Activated CD4-positive, alpha-beta T cell treated with anti-CD3 and anti-CD28 coated beads for 48 hours (primary cell): ENCODE measurements around the gene ZBTB38.

Experiments
- DNase-seq: peaks from one replicate; pipeline ENCODE4 v3.0.0-alpha.2; 2020

ZBTB38 gene

DNA sequence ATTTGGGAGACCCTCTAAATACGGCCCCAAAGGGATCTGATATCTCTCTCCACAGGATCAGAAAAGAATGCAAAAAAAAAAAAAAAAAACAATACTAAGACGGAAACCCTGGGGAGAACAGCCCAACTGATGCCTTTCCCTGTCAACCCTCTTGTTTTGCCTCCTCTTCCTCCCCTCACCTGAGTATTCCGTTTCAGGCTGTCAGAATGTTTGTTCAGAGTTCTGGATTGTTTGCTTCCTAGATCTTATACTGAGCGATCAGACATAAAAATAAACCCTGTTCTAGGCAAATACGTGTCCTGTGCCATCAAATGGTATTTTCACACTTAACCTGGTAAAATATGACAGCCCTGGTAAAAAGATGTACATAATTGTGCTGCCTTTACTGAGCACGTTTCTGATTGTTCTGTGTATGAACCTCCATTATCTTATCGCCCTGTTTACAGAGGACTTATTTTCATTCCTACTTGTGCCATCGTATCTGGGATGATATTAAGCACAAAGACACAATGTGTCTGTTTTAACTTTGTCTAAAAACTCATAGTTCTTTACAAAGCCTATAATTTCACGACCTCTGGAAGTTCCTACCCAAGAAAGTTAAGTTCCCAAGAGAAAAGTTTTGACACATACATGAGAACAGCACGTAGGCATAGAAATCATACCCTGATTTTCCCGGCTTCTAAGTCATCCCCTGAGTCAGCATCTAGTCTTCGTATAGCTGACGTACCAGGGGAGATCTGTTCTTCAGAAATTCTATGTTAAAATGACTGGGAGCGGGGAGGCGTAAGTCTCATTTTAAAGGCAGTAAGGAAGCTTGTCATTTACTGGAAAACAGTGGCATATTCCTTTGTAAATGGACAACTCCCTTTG, 856 bp downstream of the ZBTB38 start:
- DNase-seq = no peak

DNA sequence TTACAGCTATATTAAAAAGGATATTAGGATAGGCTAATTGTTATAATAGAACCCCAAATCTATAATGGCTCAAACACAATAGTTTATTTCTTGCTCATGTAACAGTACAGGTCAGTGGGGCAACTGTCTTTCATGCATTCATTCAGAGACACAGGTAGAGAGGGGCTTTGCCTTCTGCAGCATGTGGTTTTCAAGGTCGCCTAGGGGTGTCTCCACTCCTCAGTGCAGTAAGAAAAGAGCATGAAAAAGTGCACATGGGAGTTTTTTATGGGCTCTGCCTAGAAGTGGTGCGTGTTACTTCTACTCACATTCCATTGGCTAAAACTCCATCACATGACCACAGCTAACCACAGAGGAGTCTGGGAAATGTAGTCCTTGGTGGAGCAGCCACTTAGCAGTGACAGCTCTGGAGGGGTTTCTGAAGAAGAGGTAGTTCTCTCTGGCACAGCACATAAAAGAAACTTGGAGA, 1.8 kb downstream of the ZBTB38 start:
- DNase-seq = peak; percentile 61

DNA sequence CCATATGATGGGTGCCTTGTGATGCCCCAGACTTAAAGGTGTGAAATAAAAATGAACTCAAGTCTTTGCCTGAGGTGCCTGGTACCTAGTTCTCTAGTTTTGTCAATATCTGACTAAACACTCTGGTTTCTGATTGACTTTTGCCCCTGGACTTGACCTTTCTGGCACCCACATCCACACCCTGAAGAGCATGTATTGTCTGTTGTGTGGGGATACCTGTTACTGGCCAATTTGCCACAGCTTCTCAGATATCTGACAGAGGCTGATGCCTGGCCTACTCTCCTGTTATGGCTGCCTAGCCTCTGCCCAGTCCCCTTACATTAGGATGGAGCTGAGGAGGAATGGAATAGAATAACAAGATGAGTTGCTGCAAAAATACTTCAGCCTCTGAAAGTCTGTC, 3.6 kb downstream of the ZBTB38 start:
- no peak for DNase-seq

DNA sequence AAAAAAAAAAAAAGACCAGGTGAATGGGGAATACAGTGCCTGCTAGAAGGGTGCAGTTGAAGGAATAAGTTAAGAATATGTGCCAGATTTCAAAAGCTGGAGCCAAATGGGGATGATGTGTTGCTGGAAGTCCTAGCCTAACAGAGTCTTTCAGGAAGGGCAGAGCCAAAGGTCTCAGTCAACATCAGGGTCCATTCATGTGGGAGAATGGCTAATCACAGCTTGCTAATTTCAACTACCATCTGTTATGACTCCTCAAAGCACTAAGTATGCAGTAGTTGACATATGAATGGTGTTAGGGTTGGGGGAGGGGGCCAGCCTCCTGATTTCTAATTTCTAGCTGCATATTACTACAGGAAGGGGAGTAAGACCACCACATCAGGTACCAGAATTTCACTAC, 4.4 kb downstream of the ZBTB38 start:
- DNase-seq = no peak

DNA sequence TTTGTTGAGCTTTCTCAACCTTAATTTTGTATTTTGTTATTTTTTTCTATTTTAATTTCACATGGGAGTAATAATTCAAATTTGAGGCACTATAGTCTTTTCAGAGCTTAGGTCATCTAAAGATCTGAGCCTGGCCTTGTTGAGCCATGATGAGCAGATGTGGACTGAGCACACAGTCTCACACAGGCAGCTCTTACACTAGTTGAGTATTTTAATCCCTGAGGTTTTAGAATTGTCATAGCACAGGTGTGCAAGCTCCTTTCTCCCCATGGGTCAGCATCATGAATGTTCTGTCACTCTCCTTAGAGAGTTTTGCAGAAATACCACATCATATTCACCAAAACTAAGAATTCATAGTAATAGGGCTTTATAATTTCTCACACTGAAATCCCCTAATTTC, 4.9 kb downstream of the ZBTB38 start:
- no peak for DNase-seq

- no peak for DNase-seq
Measured at GRCh38 chr3:141373768-141374526, 5.6 kb downstream of the ZBTB38 start.

DNA sequence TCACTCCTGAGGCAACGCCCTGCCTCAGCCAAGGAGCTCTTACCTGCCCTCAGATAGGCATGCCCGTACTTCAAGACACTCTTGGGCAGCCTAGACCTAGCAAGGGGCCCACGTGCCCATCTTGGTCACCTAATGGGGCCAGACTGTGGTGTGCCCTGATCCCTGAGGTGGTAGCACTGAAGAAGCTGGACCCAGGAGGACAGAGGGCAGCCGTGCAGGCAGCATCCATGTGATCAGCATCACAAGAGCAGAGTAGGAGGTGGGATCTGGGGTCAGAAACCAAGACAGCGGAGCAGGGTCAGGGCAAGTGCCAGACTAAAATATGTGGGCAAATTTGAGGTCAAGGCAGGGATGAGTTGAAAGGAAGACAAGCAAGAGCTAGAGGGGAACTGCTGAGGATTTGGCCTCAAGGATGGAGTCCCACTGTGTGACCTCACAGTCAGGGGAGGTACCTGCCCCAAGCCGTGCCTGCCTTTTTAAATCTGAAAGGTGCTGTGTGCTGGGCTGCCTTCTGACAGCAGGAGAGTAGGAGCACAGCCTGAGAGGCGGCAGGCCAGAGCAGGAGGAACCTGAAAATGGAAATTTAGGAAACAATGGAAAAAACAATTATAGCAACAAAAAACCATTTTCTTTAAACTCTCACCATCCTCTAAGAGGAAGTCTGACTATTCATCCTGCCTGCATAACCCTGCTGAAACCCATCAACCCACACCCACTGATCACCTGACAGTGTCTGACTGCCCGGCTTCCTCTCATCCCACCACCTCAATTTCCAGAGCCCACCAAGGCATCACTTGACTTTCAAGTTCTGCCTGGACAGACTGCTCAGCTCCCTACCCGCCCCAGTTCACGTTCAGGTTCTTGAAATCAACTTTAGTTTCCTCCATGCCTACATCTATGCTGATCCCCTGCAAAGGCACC, 7.3 kb downstream of the ZBTB38 start:
- DNase-seq = no peak

- no peak for DNase-seq
Measured at GRCh38 chr3:141377377-141377776, 9.1 kb downstream of the ZBTB38 start.

DNA sequence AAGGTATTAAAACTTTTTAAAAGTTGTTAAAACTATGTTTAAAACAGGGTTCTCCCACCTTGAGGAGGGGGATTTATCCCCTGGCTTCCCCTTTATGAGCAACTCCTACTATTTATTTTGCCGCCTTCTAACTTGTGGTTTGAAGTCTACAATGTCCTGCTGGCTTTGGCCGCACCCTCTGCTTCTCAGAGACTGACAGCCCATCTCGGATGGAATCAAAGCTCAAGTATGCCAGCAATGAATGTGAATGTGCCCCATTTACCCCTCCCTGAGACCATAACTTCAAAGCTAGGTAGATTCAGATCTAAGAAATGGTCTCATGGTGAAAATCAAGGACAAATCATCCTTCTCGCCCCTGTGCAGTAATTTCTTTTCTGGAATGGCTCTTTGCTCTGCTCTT, 10.3 kb downstream of the ZBTB38 start:
- DNase-seq = no peak

DNA sequence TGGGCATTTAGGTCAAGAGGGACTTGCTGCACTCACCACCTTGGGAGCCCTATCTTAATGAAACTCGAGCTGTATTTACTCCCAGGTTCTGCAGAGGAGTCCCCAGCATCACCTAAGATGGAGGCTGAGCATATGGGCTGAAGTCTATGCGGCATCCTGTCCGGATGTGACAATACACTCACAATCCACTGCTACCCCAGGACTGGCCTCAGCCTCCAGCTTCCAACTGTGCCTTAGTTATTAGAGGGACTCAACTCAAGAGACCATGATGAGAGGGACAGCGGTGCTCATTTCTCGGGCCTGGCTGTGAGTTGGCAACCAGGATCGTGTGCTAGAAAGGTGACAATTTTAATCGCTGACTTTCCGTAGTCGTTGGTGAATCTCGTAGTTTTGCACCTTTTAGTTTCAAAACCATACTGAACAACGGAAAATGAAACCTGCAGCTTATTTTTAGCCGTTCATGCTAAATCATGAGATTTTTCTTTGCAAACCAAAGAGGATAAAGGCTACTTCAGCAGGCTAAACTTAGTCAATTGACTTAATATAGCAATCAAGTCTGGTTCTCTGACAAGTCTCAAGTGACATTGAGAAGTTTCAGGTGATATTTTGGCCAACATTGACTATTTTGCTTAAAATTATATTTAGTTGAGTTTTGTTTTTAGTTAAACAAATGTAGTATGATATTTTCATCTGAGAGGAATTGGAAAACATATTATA, 11.1 kb downstream of the ZBTB38 start:
- DNase-seq = peak; percentile 34

DNA sequence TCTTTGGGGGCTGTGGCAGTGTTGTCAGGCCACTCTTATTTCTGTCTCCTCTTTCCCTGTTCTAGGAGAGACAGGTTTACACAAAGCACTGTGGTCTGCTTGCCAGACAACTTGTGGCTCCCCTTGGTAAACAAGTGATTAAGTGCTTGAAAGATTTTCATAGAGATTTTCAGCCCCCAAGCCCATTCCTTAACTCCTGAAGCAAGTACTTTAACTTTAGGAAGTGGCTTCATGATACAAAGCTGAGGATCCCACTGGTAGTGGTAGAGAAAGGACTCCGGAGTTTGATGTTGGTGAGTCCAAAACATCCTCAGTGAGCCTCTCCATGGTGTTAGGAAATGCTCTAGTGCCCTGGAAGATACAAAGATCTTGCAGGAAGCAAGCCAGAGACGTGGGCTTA, 12.0 kb downstream of the ZBTB38 start:
- no peak for DNase-seq

DNA sequence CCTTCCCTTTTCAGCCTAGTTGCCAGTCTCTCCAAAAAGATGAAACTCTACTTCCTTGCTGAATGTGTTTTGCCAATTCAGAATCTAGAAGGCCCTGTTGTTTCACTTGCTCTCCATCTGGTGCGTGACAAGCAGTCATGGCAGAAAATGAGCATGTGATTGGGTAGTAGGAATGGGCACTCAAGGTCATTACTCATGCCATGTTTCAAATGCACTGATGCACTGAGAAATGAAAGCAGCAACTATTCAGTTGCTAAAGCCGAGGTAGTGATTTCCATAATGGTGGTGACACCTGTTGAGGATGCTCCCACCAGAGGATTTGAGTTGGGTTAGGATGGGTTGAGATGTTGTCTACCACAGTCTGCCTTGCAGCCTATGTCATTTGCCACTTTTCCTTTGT, 12.7 kb downstream of the ZBTB38 start:
- no peak for DNase-seq

GRCh38 chr3:141382571-141382970, 14.3 kb downstream of the ZBTB38 start:
- DNase-seq = no peak

GRCh38 chr3:141383555-141384129, 15.3 kb downstream of the ZBTB38 start:
- DNase-seq = no peak

DNA sequence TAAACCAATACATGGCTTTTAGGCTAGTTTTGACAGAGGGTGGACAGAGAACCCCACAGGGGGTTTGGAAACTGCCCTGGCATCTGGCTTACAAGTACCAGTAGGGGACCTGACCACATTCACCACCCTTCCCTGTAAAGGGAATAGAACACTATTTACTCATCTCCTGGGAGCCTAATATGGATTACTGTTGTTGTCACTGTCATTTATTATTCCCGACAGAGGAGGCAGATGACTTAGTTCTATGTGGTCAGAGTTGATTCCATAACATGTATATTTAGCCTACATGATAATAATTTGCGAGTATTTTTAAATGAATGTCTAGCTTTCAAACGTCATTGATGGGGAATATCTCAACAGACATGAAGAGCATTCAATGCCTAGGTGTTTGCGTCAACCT, 15.9 kb downstream of the ZBTB38 start:
- DNase-seq = no peak

GRCh38 chr3:141384575-141384974, 16.3 kb downstream of the ZBTB38 start:
- no peak for DNase-seq

DNA sequence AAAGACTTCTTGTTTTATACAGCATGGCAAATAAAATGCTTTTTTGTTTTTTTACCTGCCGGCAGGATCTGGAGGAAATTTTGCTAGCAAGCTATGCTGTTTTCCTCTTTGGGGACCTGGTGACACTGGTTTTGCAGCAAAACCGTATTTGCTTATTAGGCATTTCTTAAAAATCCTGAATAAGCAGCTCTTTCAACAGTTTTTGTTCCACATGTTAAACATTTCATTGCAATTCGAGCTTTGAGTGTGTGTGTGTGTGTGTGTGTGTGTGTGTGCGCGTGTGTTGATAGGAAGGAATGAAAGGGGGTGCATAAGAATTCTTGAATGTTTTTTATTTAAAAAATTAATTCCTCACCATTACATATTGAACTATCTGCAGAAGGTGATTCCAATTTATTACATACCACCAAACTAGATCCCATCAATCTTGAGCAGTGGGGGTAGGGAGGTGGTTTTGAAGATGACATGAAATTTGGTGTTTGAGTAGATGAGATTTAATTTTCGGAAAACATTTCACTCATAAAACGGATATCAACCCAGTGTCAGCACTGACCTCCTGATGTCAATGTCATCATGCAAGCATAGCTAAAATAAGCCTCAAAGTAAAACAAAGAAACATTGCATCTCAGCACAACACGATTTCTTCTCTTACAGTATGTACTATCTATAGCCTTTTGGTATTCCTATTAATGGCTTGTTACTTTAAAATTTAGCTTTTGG, 17.3 kb downstream of the ZBTB38 start:
- DNase-seq = no peak

- DNase-seq = no peak
Measured at GRCh38 chr3:141386126-141386488, 17.8 kb downstream of the ZBTB38 start.

GRCh38 chr3:141386611-141387111, 18.4 kb downstream of the ZBTB38 start:
- DNase-seq = no peak

GRCh38 chr3:141387516-141387915, 19.2 kb downstream of the ZBTB38 start:
- no peak for DNase-seq

DNA sequence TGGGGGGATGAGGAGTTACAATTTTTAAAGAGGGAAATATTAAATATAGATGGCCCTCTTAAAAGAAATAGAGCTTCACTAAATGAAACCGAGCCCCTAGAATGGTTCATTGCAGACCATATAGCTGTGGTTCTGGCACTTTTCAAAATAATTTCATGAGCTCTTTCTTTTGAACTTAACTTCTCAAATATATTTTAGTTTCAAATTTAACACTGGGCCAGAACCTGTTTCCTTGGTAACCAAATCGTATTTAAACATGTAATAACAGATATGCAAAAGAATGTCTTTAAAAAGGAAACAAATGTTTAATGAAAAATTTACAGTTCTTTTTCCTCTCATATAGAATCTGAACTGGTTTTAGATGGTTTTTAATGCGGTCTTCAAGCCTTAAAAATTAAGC, 20.1 kb downstream of the ZBTB38 start:
- no peak for DNase-seq
